Activated CD8-positive, alpha-beta T cell treated with anti-CD3 and anti-CD28 coated beads for 36 hours (primary cell): Measurements from ENCODE around the gene DOCK4. TPM values are rescaled to one million over a fixed set of nuclear protein-coding genes. Genes with fewer than 3 reads are reported as not detected.

Experiments
- ATAC-seq: fragments of 200-7000 bp; cut with Tn5 transposase; one replicate; pipeline ENCODE4 v1.10.0; 2021; ENCODE audit warnings: mild to moderate bottlenecking, moderate library complexity
- CTCF ChIA-PET: fragments of 350-600 bp; sonication (Branson Sonifier 250); formaldehyde crosslinking; loops from one replicate; lab custom pipeline; 2021; ENCODE audit warnings: antibody characterized with exemption; lab: Charles Lee
- POLR2A ChIA-PET: fragments of 350-600 bp; sonication (Branson Sonifier 250); formaldehyde crosslinking; loops from one replicate; lab custom pipeline; 2021; ENCODE audit warnings: antibody characterized with exemption; lab: Charles Lee
- DNase-seq: peaks from one replicate; pipeline ENCODE4 v3.0.0-alpha.2; 2020
- H3K27ac Mint-ChIP-seq: one replicate; pipeline ENCODE4 v1.8.0; 2021; ENCODE audit warnings: mild to moderate bottlenecking, mixed read lengths
- H3K27me3 Mint-ChIP-seq: one replicate; pipeline ENCODE4 v1.8.0; 2021; ENCODE audit warnings: mixed read lengths
- H3K36me3 Mint-ChIP-seq: one replicate; pipeline ENCODE4 v1.8.0; 2021; ENCODE audit warnings: low read depth, mixed read lengths
- H3K4me1 Mint-ChIP-seq: one replicate; pipeline ENCODE4 v1.8.0; 2021; ENCODE audit warnings: low read depth, mixed read lengths
- H3K4me3 Mint-ChIP-seq: one replicate; pipeline ENCODE4 v1.8.0; 2021; ENCODE audit warnings: mild to moderate bottlenecking, moderate library complexity, mixed read lengths
- H3K9me3 Mint-ChIP-seq: one replicate; pipeline ENCODE4 v1.8.0; 2021; ENCODE audit warnings: mixed read lengths
- intact Hi-C: fragments of 100-400 bp; cut with micrococcal nuclease; formaldehyde crosslinking; loops from one replicate; pipeline ENCODE4 v1.10.0; 2022
- total RNA-seq, 2 experiments: library from RNA; stranded (reverse); gene quantifications; one replicate each; pipeline ENCODE4 v1.2.3, GENCODE V29; 2021
- TF ChIP-seq, protein P1 (sequence below): fragments of 200-600 bp; IDR thresholded peaks from one replicate; pipeline ENCODE4 v1.8.0; 2022; ENCODE audit warnings: antibody characterized with exemption, mild to moderate bottlenecking

Gene DOCK4
- total RNA-seq, 2 experiments from 2014 or later, result 0.31 to 0.32 TPM

DNA sequence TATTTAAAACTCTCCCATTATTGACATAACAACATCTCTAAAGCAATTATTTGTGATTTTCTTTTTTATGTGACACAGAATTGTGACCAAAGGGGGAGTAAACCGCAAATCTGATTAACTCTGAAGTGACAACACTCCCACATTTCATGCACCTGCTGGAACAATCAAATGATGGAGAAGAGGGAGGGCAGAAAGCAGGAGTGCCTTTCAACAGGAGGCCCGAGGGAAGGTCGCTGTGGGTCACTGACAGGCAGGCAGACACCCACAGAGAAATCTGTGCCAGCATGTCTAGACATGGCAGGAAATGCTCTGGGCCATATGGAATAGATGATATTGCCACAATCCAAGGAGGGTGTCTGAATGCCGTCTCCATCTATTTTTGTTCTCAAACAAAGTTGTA lies 247.3 kb downstream of the DOCK4 start:
- CTCF ChIA-PET, result no interaction called here
- DNase-seq, result no peak
- Mint-ChIP-seq H3K4me3 (no peak overlapping the region), H3K27me3 (no peaks in the 10 kb centered on the region), H3K36me3 (no peaks in the 10 kb centered on the region), H3K4me1 (no peaks in the 10 kb centered on the region), H3K9me3 (no peaks in the 10 kb centered on the region), H3K27ac (no peak overlapping the region)
- TF ChIP-seq, protein P1, sequence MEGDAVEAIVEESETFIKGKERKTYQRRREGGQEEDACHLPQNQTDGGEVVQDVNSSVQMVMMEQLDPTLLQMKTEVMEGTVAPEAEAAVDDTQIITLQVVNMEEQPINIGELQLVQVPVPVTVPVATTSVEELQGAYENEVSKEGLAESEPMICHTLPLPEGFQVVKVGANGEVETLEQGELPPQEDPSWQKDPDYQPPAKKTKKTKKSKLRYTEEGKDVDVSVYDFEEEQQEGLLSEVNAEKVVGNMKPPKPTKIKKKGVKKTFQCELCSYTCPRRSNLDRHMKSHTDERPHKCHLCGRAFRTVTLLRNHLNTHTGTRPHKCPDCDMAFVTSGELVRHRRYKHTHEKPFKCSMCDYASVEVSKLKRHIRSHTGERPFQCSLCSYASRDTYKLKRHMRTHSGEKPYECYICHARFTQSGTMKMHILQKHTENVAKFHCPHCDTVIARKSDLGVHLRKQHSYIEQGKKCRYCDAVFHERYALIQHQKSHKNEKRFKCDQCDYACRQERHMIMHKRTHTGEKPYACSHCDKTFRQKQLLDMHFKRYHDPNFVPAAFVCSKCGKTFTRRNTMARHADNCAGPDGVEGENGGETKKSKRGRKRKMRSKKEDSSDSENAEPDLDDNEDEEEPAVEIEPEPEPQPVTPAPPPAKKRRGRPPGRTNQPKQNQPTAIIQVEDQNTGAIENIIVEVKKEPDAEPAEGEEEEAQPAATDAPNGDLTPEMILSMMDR, result no peak
- intact Hi-C loops, result no loop called here
- ATAC-seq, result no peak
- POLR2A ChIA-PET, result no interaction called here

DNA sequence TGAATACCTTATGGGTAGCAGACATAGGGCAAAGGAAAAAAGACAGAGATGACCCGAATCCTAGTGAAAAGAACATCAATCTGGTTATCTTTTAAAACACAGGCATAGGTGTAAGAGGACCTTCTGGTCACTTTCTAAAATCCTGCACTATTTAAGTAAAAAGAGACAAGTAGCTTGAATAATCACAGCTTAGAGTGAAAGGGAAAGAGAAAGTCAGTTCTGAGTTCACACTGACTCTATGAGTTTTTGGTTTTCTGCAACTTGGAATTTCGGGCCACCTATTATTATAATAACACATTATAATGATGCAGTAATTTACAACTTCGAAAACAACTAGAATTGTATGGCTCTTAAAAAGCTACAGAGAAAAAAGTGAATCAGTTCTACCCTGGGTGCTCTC lies 247.8 kb downstream of the DOCK4 start:
- no peak for DNase-seq
- Mint-ChIP-seq H3K4me3 (no peak overlapping the region), H3K4me1 (no peaks in the 10 kb centered on the region), H3K9me3 (no peaks in the 10 kb centered on the region), H3K36me3 (no peaks in the 10 kb centered on the region), H3K27me3 (no peaks in the 10 kb centered on the region), H3K27ac (no peak overlapping the region)
- intact Hi-C loops, result no loop called here
- POLR2A ChIA-PET, result no interaction called here
- no peak for ATAC-seq
- CTCF ChIA-PET, result no interaction called here
- TF ChIP-seq, protein P1, result no peak

DNA sequence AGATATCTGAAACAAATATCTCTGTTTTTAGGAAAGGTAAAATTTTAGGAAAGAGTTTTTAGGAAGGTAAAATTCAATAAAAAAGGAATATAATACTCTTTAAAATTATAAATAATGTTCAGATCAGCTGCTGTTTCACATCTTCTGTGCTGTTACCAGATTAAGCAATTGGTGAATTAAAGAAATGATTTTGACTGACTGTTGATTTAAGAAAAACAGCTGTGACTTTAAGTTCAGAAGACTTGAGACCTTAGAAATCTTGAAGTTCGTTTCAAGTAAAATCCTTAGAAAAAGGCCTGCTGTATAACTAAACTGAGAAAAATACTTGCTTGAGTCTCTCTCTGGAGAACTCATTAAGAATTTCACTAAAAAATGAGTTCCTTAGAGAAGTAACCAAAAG lies 250.6 kb downstream of the DOCK4 start:
- no peaks in the 10 kb centered on the region for H3K36me3 Mint-ChIP-seq
- H3K27me3 Mint-ChIP-seq, result no peaks in the 10 kb centered on the region
- intact Hi-C loops, result no loop called here
- DNase-seq, result no peak
- no peaks in the 10 kb centered on the region for H3K4me1 Mint-ChIP-seq
- TF ChIP-seq, protein P1, result no peak
- ATAC-seq, result no peak
- no peak overlapping the region for H3K27ac Mint-ChIP-seq
- ChIA-PET CTCF (no interaction called here), POLR2A (no interaction called here)
- no peak overlapping the region for H3K4me3 Mint-ChIP-seq
- H3K9me3 Mint-ChIP-seq, result no peaks in the 10 kb centered on the region

DNA sequence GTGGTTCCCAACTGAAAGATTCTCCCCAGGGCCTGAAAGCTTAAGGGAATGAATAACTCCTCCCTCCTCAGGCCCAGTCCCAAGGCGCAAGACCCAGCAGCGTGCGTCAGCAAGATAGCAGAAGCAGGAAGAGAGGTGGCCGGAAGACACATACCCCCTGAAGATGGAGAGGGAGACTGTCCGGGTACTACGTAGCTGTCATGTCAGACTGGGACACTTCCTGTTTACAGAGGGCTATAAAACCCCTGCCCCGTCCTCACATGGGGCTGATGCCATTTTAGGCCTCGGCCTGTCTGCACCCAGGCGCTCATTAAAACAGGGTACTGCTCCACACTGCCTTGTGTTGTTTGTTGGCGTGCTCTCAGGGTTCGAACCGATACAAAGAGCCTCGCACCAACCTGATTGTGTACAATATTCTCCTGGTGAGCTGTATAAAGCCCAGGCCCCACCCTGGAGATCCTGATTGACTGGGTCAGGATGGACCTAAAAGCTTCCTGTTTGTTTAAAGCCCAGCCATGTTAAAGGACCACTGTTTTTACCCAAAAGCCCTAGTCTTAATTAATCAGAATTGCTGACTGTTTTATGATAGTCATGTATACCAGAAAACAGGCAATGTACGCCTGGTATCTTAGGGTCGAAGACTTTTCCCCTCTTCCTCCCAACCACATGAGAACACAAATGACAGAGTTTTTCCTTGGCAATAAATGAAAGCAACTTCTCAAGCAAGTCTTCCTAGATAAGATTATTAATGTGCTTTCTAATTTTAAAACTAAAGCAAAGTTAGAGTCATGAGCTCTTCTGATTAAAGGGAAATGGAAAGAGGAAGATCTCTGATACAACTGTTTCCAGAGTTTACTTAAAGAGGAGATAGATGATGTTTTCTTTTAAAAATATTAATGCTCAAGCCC lies 251.5 kb downstream of the DOCK4 start:
- no peaks in the 10 kb centered on the region for H3K36me3 Mint-ChIP-seq
- no peak for DNase-seq
- no peaks in the 10 kb centered on the region for H3K4me1 Mint-ChIP-seq
- TF ChIP-seq, protein P1, result no peak
- no peaks in the 10 kb centered on the region for H3K27me3 Mint-ChIP-seq
- H3K4me3 Mint-ChIP-seq, result no peak overlapping the region
- H3K27ac Mint-ChIP-seq, result no peak overlapping the region
- intact Hi-C loops, result no loop called here
- ChIA-PET CTCF (no interaction called here), POLR2A (no interaction called here)
- no peaks in the 10 kb centered on the region for H3K9me3 Mint-ChIP-seq
- ATAC-seq, result no peak

DNA sequence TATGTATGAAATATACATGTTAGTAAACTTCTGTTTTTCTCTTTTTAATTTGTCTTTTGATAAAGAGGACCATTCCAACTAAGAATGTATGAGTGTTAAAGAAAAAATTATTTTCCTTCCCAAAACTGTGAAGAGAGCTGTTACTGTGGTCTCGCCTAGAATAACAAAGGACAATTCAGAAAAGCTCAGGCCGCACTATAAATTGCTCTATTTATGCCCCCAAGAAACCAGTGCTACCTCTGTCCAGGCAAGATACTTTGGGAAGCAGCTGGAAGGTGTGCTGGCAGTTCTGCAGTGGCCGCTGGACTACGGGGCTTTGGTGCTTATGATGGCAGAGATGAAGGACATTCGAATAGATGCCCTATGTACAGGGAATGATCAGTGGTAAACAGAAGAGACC lies 252.1 kb downstream of the DOCK4 start:
- CTCF ChIA-PET, result no interaction called here
- no peak overlapping the region for H3K4me3 Mint-ChIP-seq
- intact Hi-C loops, result no loop called here

More for the DNA sequence above, 252.1 kb downstream of the DOCK4 start:
- no peak for DNase-seq
- no peak for ATAC-seq
- Mint-ChIP-seq H3K36me3 (no peaks in the 10 kb centered on the region), H3K27ac (no peak overlapping the region), H3K9me3 (no peaks in the 10 kb centered on the region), H3K4me1 (no peaks in the 10 kb centered on the region), H3K27me3 (no peaks in the 10 kb centered on the region)
- POLR2A ChIA-PET, result no interaction called here
- TF ChIP-seq, protein P1, result no peak
